ENCODE measurements around the gene FAM162B.
"Not testable (repeated sequence)": the region's sequence is repeated elsewhere in the genome, so short reads cannot be mapped to it uniquely, and the experiment has no call there.

FAM162B gene

GRCh38 chr6:116726947-116727346 lies 38.6 kb downstream of the FAM162B start:
- TF ChIP-seq SUZ12 (IDR thresholded peaks at IDR 0.05; ENCODE audit: extremely low read depth, insufficient read depth, insufficient read length): no peak
- TF ChIP-seq ZNF274 (IDR thresholded peaks at IDR 0.05; ENCODE audit: low read depth, low read length): no peak
- Histone ChIP-seq H3K36me3 (ENCODE audit: insufficient read depth, insufficient read length, low read length) (peaks cover 35% of the 10 kb centered on the region), H3K9ac (ENCODE audit: insufficient read length, low read depth) (no peak overlapping the region), H3K4me1 (ENCODE audit: insufficient read depth, insufficient read length) (no peaks in the 10 kb centered on the region), H3K27me3 (ENCODE audit: insufficient read depth, insufficient read length) (no peaks in the 10 kb centered on the region), H3K4me3 (ENCODE audit: insufficient read length, low read depth) (no peak overlapping the region), H3K9me3 (ENCODE audit: insufficient read depth, low read length) (no peaks in the 10 kb centered on the region)
- DNase-seq (ENCODE audit: low read depth, low spot score): no peak

GRCh38 chr6:116714761-116715160 lies 50.8 kb downstream of the FAM162B start:
- no peak for DNase-seq (ENCODE audit: low read depth, low spot score)
- TF ChIP-seq ZNF274 (IDR thresholded peaks at IDR 0.05; ENCODE audit: low read depth, low read length) (no peak), SUZ12 (IDR thresholded peaks at IDR 0.05; ENCODE audit: extremely low read depth, insufficient read depth, insufficient read length) (no peak), YY1 (IDR thresholded peaks at IDR 0.05; ENCODE audit: insufficient read depth, insufficient read length) (no peak)
- Histone ChIP-seq H3K9me3 (ENCODE audit: insufficient read depth, low read length) (no peaks in the 10 kb centered on the region), H3K9ac (ENCODE audit: insufficient read length, low read depth) (no peak overlapping the region), H3K27me3 (ENCODE audit: insufficient read depth, insufficient read length) (no peaks in the 10 kb centered on the region), H3K4me1 (ENCODE audit: insufficient read depth, insufficient read length) (no peaks in the 10 kb centered on the region), H3K36me3 (ENCODE audit: insufficient read depth, insufficient read length, low read length) (peaks cover 24% of the 10 kb centered on the region), H3K4me3 (ENCODE audit: insufficient read length, low read depth) (no peak overlapping the region)

GRCh38 chr6:116714296-116714695 lies 51.2 kb downstream of the FAM162B start:
- H3K36me3 ChIP-seq (ENCODE audit: insufficient read depth, insufficient read length, low read length): peaks cover 24% of the 10 kb centered on the region
- no peak overlapping the region for H3K9ac ChIP-seq (ENCODE audit: insufficient read length, low read depth)
- H3K9me3 ChIP-seq (ENCODE audit: insufficient read depth, low read length): no peaks in the 10 kb centered on the region
- no peaks in the 10 kb centered on the region for H3K27me3 ChIP-seq (ENCODE audit: insufficient read depth, insufficient read length)
- no peaks in the 10 kb centered on the region for H3K4me1 ChIP-seq (ENCODE audit: insufficient read depth, insufficient read length)
- DNase-seq (ENCODE audit: low read depth, low spot score): no peak
- no peak overlapping the region for H3K4me3 ChIP-seq (ENCODE audit: insufficient read length, low read depth)
- TF ChIP-seq ZNF274 (IDR thresholded peaks at IDR 0.05; ENCODE audit: low read depth, low read length) (no peak), SUZ12 (IDR thresholded peaks at IDR 0.05; ENCODE audit: extremely low read depth, insufficient read depth, insufficient read length) (no peak), YY1 (IDR thresholded peaks at IDR 0.05; ENCODE audit: insufficient read depth, insufficient read length) (no peak)

- no peak overlapping the region for H3K9ac ChIP-seq (ENCODE audit: insufficient read length, low read depth)
- no peaks in the 10 kb centered on the region for H3K27me3 ChIP-seq (ENCODE audit: insufficient read depth, insufficient read length)
- no peak overlapping the region for H3K4me3 ChIP-seq (ENCODE audit: insufficient read length, low read depth)
- no peaks in the 10 kb centered on the region for H3K9me3 ChIP-seq (ENCODE audit: insufficient read depth, low read length)
- TF ChIP-seq ZNF274 (IDR thresholded peaks at IDR 0.05; ENCODE audit: low read depth, low read length) (no peak), YY1 (IDR thresholded peaks at IDR 0.05; ENCODE audit: insufficient read depth, insufficient read length) (no peak), SUZ12 (IDR thresholded peaks at IDR 0.05; ENCODE audit: extremely low read depth, insufficient read depth, insufficient read length) (no peak)
- H3K4me1 ChIP-seq (ENCODE audit: insufficient read depth, insufficient read length): no peaks in the 10 kb centered on the region
- DNase-seq (ENCODE audit: low read depth, low spot score): no peak
- peaks cover 20% of the 10 kb centered on the region for H3K36me3 ChIP-seq (ENCODE audit: insufficient read depth, insufficient read length, low read length)
Measured at GRCh38 chr6:116705917-116706316, 59.6 kb downstream of the FAM162B start.

GRCh38 chr6:116703888-116704287 lies 61.6 kb downstream of the FAM162B start:
- H3K9me3 ChIP-seq (ENCODE audit: insufficient read depth, low read length); H3K4me1 ChIP-seq (ENCODE audit: insufficient read depth, insufficient read length); DNase-seq (ENCODE audit: low read depth, low spot score); H3K4me3 ChIP-seq (ENCODE audit: insufficient read length, low read depth); H3K9ac ChIP-seq (ENCODE audit: insufficient read length, low read depth); H3K27me3 ChIP-seq (ENCODE audit: insufficient read depth, insufficient read length): not testable (repeated sequence)
- H3K36me3 ChIP-seq (ENCODE audit: insufficient read depth, insufficient read length, low read length): peaks cover 26% of the 10 kb centered on the region

Measured in NT2/D1 (cell line).